NCI-H1092 (cell line): Measurements from ENCODE around the gene KPTN.

Experiments
- DNase-seq: peaks from one replicate; lab custom pipeline; 2025; lab: John Stamatoyannopoulos, UW

KPTN gene

GRCh38 chr19:47469363-47469700 is 14.7 kb downstream of the KPTN start:
- no peak for DNase-seq

DNA sequence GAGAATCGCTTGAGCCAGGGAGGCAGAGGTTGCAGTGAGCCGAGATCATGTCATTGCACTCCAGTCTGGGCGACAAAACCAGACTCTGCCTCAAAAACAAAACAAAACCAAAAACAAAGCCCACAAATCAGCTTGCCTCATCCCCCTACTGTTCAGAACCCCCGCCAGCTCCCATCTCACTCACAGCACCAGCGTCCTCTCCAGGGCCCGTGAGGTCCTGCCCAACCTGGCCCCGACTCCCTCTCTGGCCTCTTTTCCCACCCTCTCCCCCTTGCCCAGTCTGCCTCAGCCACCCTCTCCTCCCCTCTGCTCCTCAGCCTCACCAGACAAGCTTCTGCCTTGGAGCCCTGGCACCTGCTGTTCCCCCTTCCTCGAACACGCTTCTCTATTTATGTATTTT is 16.1 kb downstream of the KPTN start:
- DNase-seq = no peak

- DNase-seq = no peak
Measured at GRCh38 chr19:47465957-47466356, 18.1 kb downstream of the KPTN start.

- DNase-seq = no peak
Measured at GRCh38 chr19:47464675-47465419, 19.2 kb downstream of the KPTN start.

DNA sequence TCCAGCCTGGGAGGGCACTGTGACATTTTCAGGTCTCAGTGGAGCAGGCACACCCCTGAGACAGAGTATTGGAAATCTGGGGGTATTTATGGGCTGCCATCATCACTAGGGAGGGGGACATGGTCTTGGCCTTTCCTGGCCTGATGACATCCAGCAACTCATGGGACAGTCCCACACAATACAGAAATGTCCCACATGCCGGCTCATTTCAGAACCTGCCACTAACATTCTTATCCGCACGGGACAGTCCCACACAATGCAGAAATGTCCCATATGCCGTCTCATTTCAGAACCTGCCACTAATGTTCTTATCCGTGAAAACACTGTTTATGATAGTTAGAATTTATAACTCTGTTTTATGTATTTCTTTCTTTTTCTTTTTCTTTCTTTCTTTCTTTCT is 22.1 kb downstream of the KPTN start:
- no peak for DNase-seq

- no peak for DNase-seq
Measured at GRCh38 chr19:47459477-47459876, 24.5 kb downstream of the KPTN start.

DNA sequence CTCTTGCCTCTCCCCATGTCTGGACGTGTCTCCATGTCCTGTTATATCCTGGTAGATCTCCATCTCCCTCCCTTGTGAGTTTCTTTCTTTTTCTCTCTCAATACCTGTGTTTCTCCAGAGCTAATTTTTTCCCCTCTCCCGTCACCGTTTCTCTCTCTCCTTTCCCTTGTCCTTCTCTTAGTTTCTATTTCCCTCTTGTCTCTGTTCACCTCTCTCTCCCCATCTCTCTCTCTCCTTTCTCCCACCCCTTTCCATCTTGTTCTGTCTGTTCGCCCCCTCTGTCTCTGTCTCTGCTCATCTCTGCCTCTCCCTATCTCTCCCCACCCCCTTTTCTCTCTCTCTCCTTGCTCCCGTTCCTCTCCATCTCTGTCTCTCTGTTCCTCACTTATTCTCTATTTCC is 25.3 kb downstream of the KPTN start:
- no peak for DNase-seq

- DNase-seq = no peak
Measured at GRCh38 chr19:47456721-47457474, 27.1 kb downstream of the KPTN start.

DNA sequence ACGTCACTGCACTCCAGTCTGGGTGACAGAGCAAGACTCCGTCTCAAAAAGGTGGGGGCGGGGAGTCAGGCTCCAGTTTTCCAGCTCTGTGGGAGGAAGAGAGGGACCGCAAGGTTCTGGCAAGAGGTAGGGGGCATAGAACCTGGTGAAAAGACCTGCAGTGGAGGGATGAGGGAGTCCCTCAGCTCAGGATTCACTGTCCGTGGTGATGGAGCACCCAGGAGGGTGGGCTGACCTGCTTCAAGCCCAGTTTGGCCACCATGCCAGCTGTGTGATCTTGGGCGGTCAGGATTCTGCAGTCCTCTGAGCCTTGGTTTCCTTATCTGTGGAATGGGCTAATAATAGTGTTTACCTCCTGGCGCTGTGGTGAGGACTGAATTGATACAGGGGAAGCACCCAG is 33.5 kb downstream of the KPTN start:
- no peak for DNase-seq

GRCh38 chr19:47448360-47448727 is 35.7 kb downstream of the KPTN start:
- no peak for DNase-seq

- DNase-seq = peak; percentile 31
Measured at GRCh38 chr19:47447470-47448359, 36.3 kb downstream of the KPTN start.

- DNase-seq = no peak
Measured at GRCh38 chr19:47446534-47447469, 37.2 kb downstream of the KPTN start.

DNA sequence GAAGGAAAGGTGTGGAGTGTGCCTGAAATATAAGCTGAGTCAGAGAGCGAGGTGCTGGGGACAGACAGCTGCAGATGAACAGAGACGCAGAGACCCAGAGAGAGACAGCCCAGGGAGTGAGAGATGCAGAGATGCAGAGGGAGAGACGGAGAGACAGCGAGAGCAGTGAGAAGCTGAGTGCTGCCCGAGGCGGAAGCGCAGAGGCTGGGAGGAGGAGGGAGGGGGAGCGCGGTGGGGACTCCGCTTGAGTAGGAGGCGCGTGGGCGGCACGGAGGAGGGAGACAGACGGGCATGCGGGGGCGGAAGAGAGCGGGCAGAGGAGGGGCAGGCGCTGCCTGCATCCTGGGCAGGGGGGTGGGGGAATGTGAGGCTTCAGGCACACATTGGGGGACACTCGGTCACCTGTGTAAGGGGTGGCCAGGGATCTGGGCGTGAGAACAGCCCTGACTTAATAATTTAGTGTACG is 38.0 kb downstream of the KPTN start:
- no peak for DNase-seq

DNA sequence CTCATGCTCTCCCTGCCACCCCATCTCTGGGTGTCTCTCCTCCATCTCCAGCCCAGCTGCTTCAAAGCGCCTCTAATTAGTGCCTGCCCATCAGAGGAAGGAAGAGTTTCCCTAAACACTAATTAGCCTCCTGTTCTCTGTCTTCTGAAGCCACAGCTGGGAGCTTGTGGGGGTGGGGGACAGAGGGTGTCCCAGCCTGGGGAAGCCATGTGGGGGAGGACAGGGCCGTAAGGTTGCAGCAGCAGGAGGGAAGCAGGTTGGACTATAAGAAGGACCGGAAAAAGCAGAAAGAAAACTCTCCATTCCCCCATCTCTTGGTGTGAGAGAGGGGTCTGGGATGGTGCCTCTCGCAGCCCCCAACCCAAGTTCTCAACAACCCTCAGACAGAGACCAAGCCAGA is 38.5 kb downstream of the KPTN start:
- no peak for DNase-seq

DNA sequence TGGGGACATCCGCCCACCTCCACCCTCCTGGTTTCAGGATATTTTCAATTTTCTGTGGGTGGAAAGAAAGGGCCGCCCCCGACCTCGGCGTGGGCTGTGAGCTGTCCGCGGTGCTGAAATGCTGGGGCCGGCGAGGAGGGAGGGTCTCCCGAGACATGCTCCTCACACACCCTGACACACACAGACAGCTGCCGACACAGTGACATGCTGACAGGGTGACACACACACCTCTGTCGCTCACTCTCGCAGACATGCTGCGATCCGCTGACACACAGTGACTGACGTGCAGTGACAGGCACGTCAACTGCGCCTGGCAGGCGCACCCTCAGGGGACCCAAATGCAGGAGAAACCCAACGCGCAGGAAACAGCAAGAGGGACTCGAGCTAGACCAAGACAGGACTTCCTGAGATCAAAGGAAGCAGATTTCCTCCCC is 39.6 kb downstream of the KPTN start:
- no peak for DNase-seq

DNA sequence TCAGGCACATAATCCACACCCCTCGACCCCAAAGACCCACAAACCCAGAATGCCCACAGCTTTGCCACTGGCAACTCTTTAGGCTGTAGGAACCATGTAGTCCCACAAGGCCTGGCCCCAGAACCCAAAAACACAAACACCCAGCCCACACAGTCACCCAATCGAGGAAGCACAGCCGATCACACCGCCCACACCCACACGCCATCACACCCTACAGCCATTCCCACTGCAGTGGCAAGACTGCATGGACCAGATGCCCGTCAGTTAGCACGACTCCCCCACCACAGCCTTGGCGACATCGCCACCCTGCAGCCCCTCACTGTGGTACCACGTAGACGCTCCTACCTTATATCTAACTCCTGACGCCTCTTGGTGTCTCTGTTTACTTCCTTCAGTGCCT is 40.7 kb downstream of the KPTN start:
- no peak for DNase-seq

DNA sequence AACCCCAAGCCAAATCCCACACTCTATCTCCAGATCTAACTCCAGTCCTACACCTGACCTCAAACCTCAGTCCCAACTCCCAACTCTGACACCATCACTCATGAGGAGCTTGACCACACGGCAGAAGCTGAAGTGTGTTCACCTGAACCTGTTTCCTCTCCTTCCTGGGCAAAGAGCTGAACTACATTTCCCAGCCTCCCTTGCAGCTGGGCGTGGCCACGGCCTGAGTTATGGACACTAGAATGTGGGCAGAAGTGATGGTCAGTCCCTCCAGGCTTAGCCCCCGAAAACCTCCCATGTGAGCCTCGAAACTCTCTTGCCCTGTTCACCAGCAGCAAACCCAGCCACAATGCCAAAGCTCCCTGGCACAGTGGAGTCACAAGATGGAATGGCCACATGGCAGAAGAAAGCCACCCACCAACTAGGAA is 45.2 kb downstream of the KPTN start:
- DNase-seq = no peak

GRCh38 chr19:47437500-47437899 is 46.5 kb downstream of the KPTN start:
- no peak for DNase-seq

DNA sequence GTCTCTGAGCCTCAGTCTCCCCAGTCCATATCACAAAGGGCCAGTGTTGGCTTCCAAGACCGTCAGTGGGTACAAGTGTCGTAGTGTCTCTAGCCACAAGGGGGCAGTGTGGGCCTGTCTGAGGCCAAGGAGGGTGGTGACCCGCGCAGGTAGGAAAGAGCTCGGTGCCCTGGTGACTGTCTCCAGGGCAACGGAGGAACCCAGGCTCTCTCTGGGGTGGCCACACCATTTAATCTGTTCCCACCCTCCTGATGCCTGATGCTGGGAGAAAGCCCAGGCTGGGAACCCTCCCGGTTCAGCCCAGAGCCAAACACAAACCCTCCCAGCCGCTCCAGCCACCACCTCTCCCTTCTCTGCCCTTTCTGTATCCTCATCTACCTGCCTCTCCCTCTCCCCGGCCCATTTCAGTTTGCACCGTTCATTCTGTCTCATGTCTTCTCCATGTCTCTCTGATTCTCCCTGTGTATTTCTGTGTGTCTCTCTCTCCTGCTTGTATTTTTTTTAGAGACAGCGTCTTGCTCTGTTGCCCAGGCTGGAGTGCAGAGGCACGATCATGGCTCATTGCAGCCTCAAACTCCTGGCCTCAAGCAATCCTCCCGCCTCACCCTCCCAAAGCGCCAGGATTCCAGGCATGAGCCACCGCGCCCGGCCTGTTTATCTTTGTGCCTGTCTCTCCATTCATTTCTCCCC is 47.2 kb downstream of the KPTN start:
- peak; percentile 60 for DNase-seq

- no peak for DNase-seq
Measured at GRCh38 chr19:47435883-47436417, 48.1 kb downstream of the KPTN start.

GRCh38 chr19:47435196-47435595 is 48.8 kb downstream of the KPTN start:
- no peak for DNase-seq
